NCI-H226 (cell line): ENCODE measurements around the gene LBHD1.

Experiments
- DNase-seq: peaks from one replicate; pipeline ENCODE4 v3.0.0-alpha.2; 2015

LBHD1 gene

DNA sequence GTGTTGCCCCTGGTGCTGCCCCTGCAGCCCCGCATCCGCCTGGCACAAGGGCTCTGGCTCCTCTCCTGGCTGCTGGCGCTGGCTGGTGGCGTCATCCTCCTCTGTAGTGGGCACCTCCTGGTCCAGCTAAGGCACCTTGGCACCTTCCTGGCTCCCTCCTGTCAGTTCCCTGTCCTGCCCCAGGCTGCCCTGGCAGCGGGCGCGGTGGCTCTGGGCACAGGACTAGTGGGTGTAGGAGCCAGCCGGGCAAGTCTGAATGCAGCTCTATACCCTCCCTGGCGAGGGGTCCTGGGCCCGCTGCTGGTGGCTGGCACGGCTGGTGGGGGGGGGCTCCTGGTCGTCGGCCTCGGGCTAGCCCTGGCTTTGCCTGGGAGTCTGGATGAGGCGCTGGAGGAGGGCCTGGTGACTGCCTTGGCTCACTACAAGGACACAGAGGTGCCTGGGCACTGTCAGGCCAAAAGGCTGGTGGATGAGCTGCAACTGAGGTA is 58.7 kb downstream of the LBHD1 start:
- DNase-seq: no peak
